Panc1 (cell line): ENCODE results near the gene HCFC1. TPM values are rescaled to one million over a fixed set of nuclear protein-coding genes. Genes with fewer than 3 reads are reported as not detected.

Source experiments
- ATAC-seq: fragments of 200-7000 bp; cut with Tn5 transposase; 2 replicates; pipeline ENCODE4 v1.9.1; 2020; ENCODE audit warnings: mild to moderate bottlenecking, moderate library complexity
- BruUV-seq: library from RNA; stranded (reverse); fragments of 400-500 nt; replicated peaks from 2 replicates; lab custom pipeline; 2021; lab: Mats Ljungman, UMichigan
- CTCF ChIA-PET: fragments of 300-600 bp; sonication (Branson Sonifier 250); formaldehyde crosslinking; loops from one replicate; lab custom pipeline; 2022; ENCODE audit warnings: antibody characterized with exemption; lab: Charles Lee
- POLR2A ChIA-PET: fragments of 300-600 bp; sonication (Branson Sonifier 250); formaldehyde crosslinking; loops from one replicate; lab custom pipeline; 2022; ENCODE audit warnings: antibody characterized with exemption; lab: Charles Lee
- DNase-seq: peaks from one replicate; pipeline ENCODE4 v3.0.0-alpha.2; 2010; ENCODE audit warnings: low read depth, low spot score
- H3K27ac ChIP-seq: 2 replicates; pipeline ENCODE4 v1.5.1; 2011; ENCODE audit warnings: mild to moderate bottlenecking, low read length, inconsistent platforms
- H3K27me3 ChIP-seq: fragments of 200-500 bp; sonication (Bioruptor generic); 2 replicates; pipeline ENCODE4 v1.6.0; 2014; ENCODE audit warnings: low read length, inconsistent platforms; ENCODE audit not compliant: control insufficient read depth, insufficient read depth
- H3K36me3 ChIP-seq: fragments of 200-500 bp; sonication (Bioruptor generic); 2 replicates; pipeline ENCODE4 v1.5.1; 2014; ENCODE audit warnings: inconsistent platforms, mild to moderate bottlenecking, low read length, moderate library complexity; ENCODE audit not compliant: control insufficient read depth, insufficient read depth
- H3K4me1 ChIP-seq: 2 replicates; pipeline ENCODE4 v1.5.1; 2011; ENCODE audit warnings: inconsistent platforms, mild to moderate bottlenecking, low read length, moderate library complexity; ENCODE audit not compliant: control insufficient read depth, insufficient read depth
- H3K4me3 ChIP-seq, 2 experiments: 2 replicates each; pipeline ENCODE4 v1.5.1; 2011 to 2012; ENCODE audit warnings: low read depth in 2 of 2, low read length in 2 of 2, mild to moderate bottlenecking in 2 of 2, inconsistent platforms in 1 of 2, moderate library complexity in 1 of 2
- H3K9me3 ChIP-seq: fragments of 200-500 bp; sonication (Bioruptor generic); 2 replicates; pipeline ENCODE4 v1.5.1; 2014; ENCODE audit warnings: low read depth, mild to moderate bottlenecking, inconsistent platforms, low read length, moderate library complexity; ENCODE audit not compliant: control insufficient read depth, insufficient read depth
- CTCF ChIP-seq: fragments of 450-650 bp; IDR thresholded peaks from 2 replicates; pipeline ENCODE4 v1.5.1; 2017; ENCODE audit warnings: mild to moderate bottlenecking
- POLR2AphosphoS5 ChIP-seq: IDR thresholded peaks from 2 replicates; pipeline ENCODE4 v1.6.1; 2012; ENCODE audit warnings: mild to moderate bottlenecking, low read depth, low read length, moderate library complexity
- SIN3A ChIP-seq: IDR thresholded peaks from 2 replicates; pipeline ENCODE4 v1.6.1; 2012; ENCODE audit warnings: low read depth, mild to moderate bottlenecking, low read length, moderate library complexity, borderline replicate concordance; ENCODE audit not compliant: insufficient read depth
- TCF7L2 ChIP-seq: IDR thresholded peaks from 2 replicates; pipeline ENCODE4 v1.6.1; 2011; ENCODE audit warnings: mild to moderate bottlenecking, low read depth, low read length, inconsistent platforms
- in situ Hi-C: cut with HindIII; loops from 2 replicates; pipeline ENCODE4 v1.10.0; 2016; ENCODE audit warnings: low sequenced_read_pairs, low pct_unique_long_range_greater_than_20kb
- intact Hi-C: fragments of 100-400 bp; cut with micrococcal nuclease; formaldehyde crosslinking; loops from one replicate; pipeline ENCODE4 v1.10.0; 2022; ENCODE audit not compliant: unreplicated experiment
- total RNA-seq: library from RNA; stranded (reverse); gene quantifications from one replicate; pipeline ENCODE4 v1.2.1, GENCODE V29; 2021; ENCODE audit not compliant: unreplicated experiment
- TF ChIP-seq, protein P1 (sequence below), 2 experiments: IDR thresholded peaks; 2 replicates each; pipeline ENCODE4 v1.6.1; 2011 to 2012; ENCODE audit warnings: low read depth in 2 of 2, control low read depth in 1 of 2, low read length in 1 of 2, mild to moderate bottlenecking in 1 of 2, moderate library complexity in 1 of 2; ENCODE audit not compliant: insufficient read depth in 1 of 2

HCFC1 gene
- total RNA-seq, 1 experiment from 2014 or later: 113 TPM

DNA sequence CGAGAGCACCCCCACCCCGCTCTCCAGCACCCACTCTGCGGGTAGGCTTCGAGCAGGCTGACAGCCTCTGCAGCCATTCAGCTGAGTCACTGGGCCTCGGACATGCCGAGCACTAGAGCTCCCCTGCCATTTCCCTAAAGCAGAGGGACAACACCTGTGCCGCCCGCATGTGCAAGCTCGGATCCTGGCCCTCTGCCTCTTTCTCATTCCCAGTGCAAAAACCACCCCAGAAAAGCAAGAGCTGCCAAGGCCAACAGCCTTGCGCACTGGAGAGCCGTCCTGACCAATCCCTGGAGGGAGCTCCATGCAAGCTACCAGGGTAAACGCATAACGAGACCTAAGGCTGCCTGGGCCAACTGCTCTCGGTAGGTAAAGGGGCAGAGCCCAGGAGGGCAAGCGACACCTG lies 5.3 kb downstream of the HCFC1 start:
- no peak for ATAC-seq
- BruUV-seq: no TSS peak
- intact Hi-C loops: no loop called here
- H3K27ac ChIP-seq: peak overlapping the region; percentile 48; the same call in 1 of the 2 replicates
- DNase-seq: no peak
- in situ Hi-C loops: no loop called here
- H3K4me3 ChIP-seq: no peak overlapping the region
- TF ChIP-seq CTCF: no peak
- TF ChIP-seq SIN3A: no peak
- TF ChIP-seq TCF7L2: no peak
- no peak for TF ChIP-seq POLR2AphosphoS5
- TF ChIP-seq, protein P1, sequence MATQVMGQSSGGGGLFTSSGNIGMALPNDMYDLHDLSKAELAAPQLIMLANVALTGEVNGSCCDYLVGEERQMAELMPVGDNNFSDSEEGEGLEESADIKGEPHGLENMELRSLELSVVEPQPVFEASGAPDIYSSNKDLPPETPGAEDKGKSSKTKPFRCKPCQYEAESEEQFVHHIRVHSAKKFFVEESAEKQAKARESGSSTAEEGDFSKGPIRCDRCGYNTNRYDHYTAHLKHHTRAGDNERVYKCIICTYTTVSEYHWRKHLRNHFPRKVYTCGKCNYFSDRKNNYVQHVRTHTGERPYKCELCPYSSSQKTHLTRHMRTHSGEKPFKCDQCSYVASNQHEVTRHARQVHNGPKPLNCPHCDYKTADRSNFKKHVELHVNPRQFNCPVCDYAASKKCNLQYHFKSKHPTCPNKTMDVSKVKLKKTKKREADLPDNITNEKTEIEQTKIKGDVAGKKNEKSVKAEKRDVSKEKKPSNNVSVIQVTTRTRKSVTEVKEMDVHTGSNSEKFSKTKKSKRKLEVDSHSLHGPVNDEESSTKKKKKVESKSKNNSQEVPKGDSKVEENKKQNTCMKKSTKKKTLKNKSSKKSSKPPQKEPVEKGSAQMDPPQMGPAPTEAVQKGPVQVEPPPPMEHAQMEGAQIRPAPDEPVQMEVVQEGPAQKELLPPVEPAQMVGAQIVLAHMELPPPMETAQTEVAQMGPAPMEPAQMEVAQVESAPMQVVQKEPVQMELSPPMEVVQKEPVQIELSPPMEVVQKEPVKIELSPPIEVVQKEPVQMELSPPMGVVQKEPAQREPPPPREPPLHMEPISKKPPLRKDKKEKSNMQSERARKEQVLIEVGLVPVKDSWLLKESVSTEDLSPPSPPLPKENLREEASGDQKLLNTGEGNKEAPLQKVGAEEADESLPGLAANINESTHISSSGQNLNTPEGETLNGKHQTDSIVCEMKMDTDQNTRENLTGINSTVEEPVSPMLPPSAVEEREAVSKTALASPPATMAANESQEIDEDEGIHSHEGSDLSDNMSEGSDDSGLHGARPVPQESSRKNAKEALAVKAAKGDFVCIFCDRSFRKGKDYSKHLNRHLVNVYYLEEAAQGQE (IDR thresholded peaks at IDR 0.05; ENCODE audit: insufficient read depth in 1 of 2, low read depth in 2 of 2, low read length in 1 of 2): no peak
- H3K9me3 ChIP-seq: no peaks in the 10 kb centered on the region
- H3K36me3 ChIP-seq: peaks cover 10% of the 10 kb centered on the region
- POLR2A ChIA-PET: interaction anchor here (1.0 kb wide), 1 partner anchor 31 kb away, joined by 3 read pairs; no protein-coding TSS in a partner anchor
- CTCF ChIA-PET: interaction anchor here (1.3 kb wide), 1 partner anchor 19 kb away, joined by 3 read pairs; no protein-coding TSS in a partner anchor
- H3K27me3 ChIP-seq: no peaks in the 10 kb centered on the region
- H3K4me1 ChIP-seq: peaks cover 27% of the 10 kb centered on the region

- Histone ChIP-seq H3K9me3 (no peaks in the 10 kb centered on the region), H3K36me3 (peaks cover 10% of the 10 kb centered on the region), H3K27me3 (no peaks in the 10 kb centered on the region), H3K4me1 (peaks cover 27% of the 10 kb centered on the region), H3K27ac (no peak overlapping the region), H3K4me3 (no peak overlapping the region)
- intact Hi-C loops (no loop called here), in situ Hi-C loops (no loop called here)
- no peak for ATAC-seq
- CTCF ChIA-PET: no interaction called here
- POLR2A ChIA-PET: no interaction called here
- TF ChIP-seq POLR2AphosphoS5: no peak
- no peak for DNase-seq
- no TSS peak for BruUV-seq
Measured at GRCh38 chrX:153965406-153965805, 6.2 kb downstream of the HCFC1 start.

DNA sequence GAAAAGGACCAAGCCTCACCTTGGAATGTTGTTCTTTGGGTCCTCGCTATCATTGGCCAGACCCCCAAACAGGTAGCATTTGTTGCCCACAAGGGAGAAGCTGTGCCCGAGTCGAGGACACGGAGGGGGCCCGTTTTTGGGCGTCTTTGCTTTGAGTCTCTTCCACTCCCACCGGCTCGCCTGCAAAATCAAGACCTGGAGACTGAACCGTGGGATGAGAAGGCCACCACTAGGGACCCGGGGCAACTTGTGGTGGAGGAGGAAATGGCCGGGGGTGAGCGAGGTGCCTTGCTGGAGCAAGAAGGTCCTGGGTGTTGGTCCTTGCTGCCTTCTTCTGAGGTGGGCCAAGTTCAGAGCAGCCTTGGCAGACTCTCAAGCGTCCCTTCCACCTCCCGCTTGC lies 7.5 kb downstream of the HCFC1 start:
- ChIA-PET CTCF (no interaction called here), POLR2A (no interaction called here)
- H3K36me3 ChIP-seq: peaks cover 10% of the 10 kb centered on the region
- TF ChIP-seq SIN3A (no peak), CTCF (no peak), POLR2AphosphoS5 (no peak), TCF7L2 (no peak)
- TF ChIP-seq, protein P1 (IDR thresholded peaks at IDR 0.05; ENCODE audit: insufficient read depth in 1 of 2, low read depth in 2 of 2, low read length in 1 of 2): no peak
- no peaks in the 10 kb centered on the region for H3K27me3 ChIP-seq
- in situ Hi-C loops (no loop called here), intact Hi-C loops (no loop called here)
- H3K27ac ChIP-seq: no peak overlapping the region
- no peak overlapping the region for H3K4me3 ChIP-seq
- H3K4me1 ChIP-seq: peaks cover 27% of the 10 kb centered on the region
- no peak for ATAC-seq
- BruUV-seq: no TSS peak
- no peak for DNase-seq
- no peaks in the 10 kb centered on the region for H3K9me3 ChIP-seq
